GM23338 (cell line): ENCODE measurements around the gene CIDEA. TPM values are rescaled to one million over a fixed set of nuclear protein-coding genes. Genes with fewer than 3 reads are reported as not detected.

Source experiments
- ATAC-seq: fragments of 200-7000 bp; cut with Tn5 transposase; 3 replicates; pipeline ENCODE4 v1.9.1; 2020
- DNase-seq: peaks from one replicate; pipeline ENCODE4 v3.0.0-alpha.2; 2015; ENCODE audit warnings: low spot score
- H2AFZ ChIP-seq: fragments of 200-600 bp; sonication (generic); 2 replicates; pipeline ENCODE4 v1.8.0; 2016; ENCODE audit warnings: antibody characterized with exemption, mild to moderate bottlenecking, moderate library complexity
- H3F3A ChIP-seq: fragments of 200-600 bp; sonication (generic); replicated peaks from 2 replicates; pipeline ENCODE4 v1.8.0; 2017; ENCODE audit warnings: antibody characterized with exemption, mixed run types, low read depth
- H3K27ac ChIP-seq: fragments of 200-600 bp; sonication (generic); 2 replicates; pipeline ENCODE4 v1.6.1; 2016; ENCODE audit warnings: low read depth
- H3K27me3 ChIP-seq: fragments of 200-600 bp; sonication (generic); 2 replicates; pipeline ENCODE4 v1.8.0; 2016; ENCODE audit warnings: mild to moderate bottlenecking, mixed run types, moderate library complexity; ENCODE audit not compliant: insufficient read depth
- H3K36me3 ChIP-seq: fragments of 200-600 bp; sonication (generic); 2 replicates; pipeline ENCODE4 v1.8.0; 2016; ENCODE audit warnings: mild to moderate bottlenecking; ENCODE audit not compliant: insufficient read depth
- H3K4me1 ChIP-seq: fragments of 200-600 bp; sonication (generic); 2 replicates; pipeline ENCODE4 v1.8.0; 2016; ENCODE audit warnings: mild to moderate bottlenecking, moderate library complexity; ENCODE audit not compliant: insufficient read depth
- H3K4me2 ChIP-seq: fragments of 200-600 bp; sonication (generic); 2 replicates; pipeline ENCODE4 v1.7.1; 2017; ENCODE audit warnings: mixed run types
- H3K4me3 ChIP-seq: fragments of 200-600 bp; sonication (generic); 2 replicates; pipeline ENCODE4 v1.6.1; 2016; ENCODE audit warnings: mixed run types
- H3K79me2 ChIP-seq: fragments of 200-600 bp; sonication (generic); replicated peaks from 2 replicates; pipeline ENCODE4 v1.8.0; 2017; ENCODE audit warnings: mild to moderate bottlenecking; ENCODE audit not compliant: insufficient read depth
- H3K9me2 ChIP-seq: fragments of 200-600 bp; sonication (generic); 2 replicates; pipeline ENCODE4 v1.8.0; 2017; ENCODE audit not compliant: insufficient read depth
- H4K20me1 ChIP-seq: fragments of 200-600 bp; sonication (generic); replicated peaks from 2 replicates; pipeline ENCODE4 v1.8.0; 2017; ENCODE audit warnings: mild to moderate bottlenecking; ENCODE audit not compliant: insufficient read depth
- H3K27ac Mint-ChIP-seq: 2 replicates; pipeline ENCODE4 v1.8.0; 2020; ENCODE audit warnings: inconsistent platforms, mild to moderate bottlenecking, moderate library complexity, mixed read lengths
- H3K27me3 Mint-ChIP-seq: 3 replicates; pipeline ENCODE4 v1.8.0; 2022; ENCODE audit warnings: low read depth, mild to moderate bottlenecking, moderate library complexity, mixed read lengths, inconsistent platforms; ENCODE audit not compliant: insufficient read depth, poor library complexity
- H3K36me3 Mint-ChIP-seq: 3 replicates; pipeline ENCODE4 v1.8.0; 2021; ENCODE audit warnings: low read depth, mild to moderate bottlenecking, inconsistent platforms, moderate library complexity, mixed read lengths
- H3K4me1 Mint-ChIP-seq: 3 replicates; pipeline ENCODE4 v1.8.0; 2020; ENCODE audit warnings: mild to moderate bottlenecking, inconsistent platforms, mixed read lengths
- H3K4me3 Mint-ChIP-seq: 3 replicates; pipeline ENCODE4 v1.8.0; 2021; ENCODE audit warnings: moderate library complexity, mild to moderate bottlenecking, inconsistent platforms, mixed read lengths
- H3K9me3 Mint-ChIP-seq: 3 replicates; pipeline ENCODE4 v1.8.0; 2020; ENCODE audit warnings: moderate library complexity, mild to moderate bottlenecking, inconsistent platforms, mixed read lengths
- CREB1 ChIP-seq: fragments of 250-450 bp; sonication (Bioruptor Pico); IDR thresholded peaks from 2 replicates; pipeline ENCODE4 v1.5.0; 2020; ENCODE audit warnings: low read depth, mild to moderate bottlenecking, moderate library complexity
- CTCF ChIP-seq, 2 experiments: fragments of 200-600 bp in 1 of 2; sonication (generic) in 1 of 2; conservative IDR thresholded peaks; 2 replicates each; pipeline versions ENCODE4 v1.5.1 to v1.6.1; 2016 to 2017; ENCODE audit warnings: antibody characterized with exemption in 2 of 2, low read depth in 2 of 2, mild to moderate bottlenecking in 2 of 2, moderate library complexity in 1 of 2
- ETS1 ChIP-seq: IDR thresholded peaks from 2 replicates; pipeline ENCODE4 v1.6.1; 2016; ENCODE audit warnings: antibody characterized with exemption
- EZH2 ChIP-seq: fragments of 200-600 bp; sonication (generic); IDR thresholded peaks from one replicate; pipeline ENCODE4 v1.8.0; 2017; ENCODE audit warnings: antibody characterized with exemption, mild to moderate bottlenecking, low read depth; ENCODE audit not compliant: unreplicated experiment
- EZH2phosphoT487 ChIP-seq: fragments of 200-600 bp; sonication (generic); IDR thresholded peaks from one replicate; pipeline ENCODE4 v1.8.1; 2018; ENCODE audit warnings: antibody characterized with exemption; ENCODE audit not compliant: unreplicated experiment
- JUNB ChIP-seq: IDR thresholded peaks from one replicate; pipeline ENCODE4 v1.6.1; 2016; ENCODE audit warnings: antibody characterized with exemption; ENCODE audit not compliant: unreplicated experiment
- NANOG ChIP-seq: IDR thresholded peaks from 2 replicates; pipeline ENCODE4 v1.6.1; 2016; ENCODE audit warnings: antibody characterized with exemption, borderline replicate concordance
- POLR2AphosphoS5 ChIP-seq: IDR thresholded peaks from 2 replicates; pipeline ENCODE4 v1.6.1; 2016; ENCODE audit warnings: antibody characterized with exemption, low read depth
- REST ChIP-seq: IDR thresholded peaks from one replicate; pipeline ENCODE4 v1.6.1; 2018; ENCODE audit warnings: antibody characterized with exemption; ENCODE audit not compliant: unreplicated experiment
- STAT1 ChIP-seq: IDR thresholded peaks from one replicate; pipeline ENCODE4 v1.6.1; 2016; ENCODE audit warnings: antibody characterized with exemption; ENCODE audit not compliant: unreplicated experiment
- ZNF114 ChIP-seq: fragments of 250-450 bp; sonication (Bioruptor Pico); IDR thresholded peaks from 2 replicates; pipeline ENCODE4 v1.5.0; 2020; ENCODE audit warnings: mild to moderate bottlenecking, moderate library complexity
- ZNF331 ChIP-seq: fragments of 250-450 bp; sonication (Bioruptor Pico); IDR thresholded peaks from 2 replicates; pipeline ENCODE4 v1.5.0; 2020; ENCODE audit warnings: low read depth, mild to moderate bottlenecking, moderate library complexity
- polyA plus RNA-seq: library from polyadenylated mRNA; unstranded; fragments of >200 nt; fragmentation: Nextera tagmentation; extraction: Ambion mirVana; gene quantifications from 2 replicates; pipeline ENCODE4 v1.2.1, GENCODE V29; 2016
- total RNA-seq: library from RNA; depleted of rRNA; stranded (reverse); fragments of >200 nt; shearing (Covaris generic); gene quantifications from 2 replicates; pipeline ENCODE4 v1.2.3, GENCODE V29; 2014

CIDEA gene
- total and polyA plus RNA-seq, 2 experiments from 2014 or later = 0.45 TPM; not detected in 1

- H3K36me3 ChIP-seq = no peaks in the 10 kb centered on the region
- no peaks in the 10 kb centered on the region for H3K4me1 ChIP-seq
- H3K4me3 Mint-ChIP-seq = no peak overlapping the region
- no peaks in the 10 kb centered on the region for H3K79me2 ChIP-seq
- no peak overlapping the region for H3K4me3 ChIP-seq
- peaks cover 2% of the 10 kb centered on the region; the same call in 1 of the 3 replicates for H3K36me3 Mint-ChIP-seq
- H3F3A ChIP-seq = no peaks in the 10 kb centered on the region
- H3K27ac Mint-ChIP-seq = no peak overlapping the region
- H4K20me1 ChIP-seq = no peaks in the 10 kb centered on the region
- no peak overlapping the region for H2AFZ ChIP-seq
- no peaks in the 10 kb centered on the region for H3K9me2 ChIP-seq
- no peak for TF ChIP-seq ZNF331 (CRISPR knock-in tag)
- no peak for TF ChIP-seq ETS1
- TF ChIP-seq CREB1 (CRISPR knock-in tag) = no peak
- H3K4me1 Mint-ChIP-seq = no peaks in the 10 kb centered on the region; the same call in 2 of the 3 replicates
- H3K27me3 ChIP-seq = no peaks in the 10 kb centered on the region
- DNase-seq (no peak), ATAC-seq (no peak)
- H3K4me2 ChIP-seq = no peak overlapping the region
- H3K27me3 Mint-ChIP-seq = peaks cover 17% of the 10 kb centered on the region
- H3K27ac ChIP-seq = no peak overlapping the region
- peaks cover 9% of the 10 kb centered on the region for H3K9me3 Mint-ChIP-seq
Measured at GRCh38 chr18:12231986-12232385, 22.2 kb upstream of the CIDEA start.

- H3K9me2 ChIP-seq = no peaks in the 10 kb centered on the region
- Mint-ChIP-seq H3K4me1 (peaks cover 3% of the 10 kb centered on the region; the same call in 1 of the 3 replicates), H3K36me3 (peaks cover 2% of the 10 kb centered on the region; the same call in 1 of the 3 replicates), H3K9me3 (peaks cover 9% of the 10 kb centered on the region), H3K4me3 (no peak overlapping the region), H3K27me3 (peaks cover 17% of the 10 kb centered on the region), H3K27ac (no peak overlapping the region)
- ATAC-seq (no peak), DNase-seq (no peak)
- H3K79me2 ChIP-seq = no peaks in the 10 kb centered on the region
- no peaks in the 10 kb centered on the region for H4K20me1 ChIP-seq
- H3K4me3 ChIP-seq = no peak overlapping the region
- no peaks in the 10 kb centered on the region for H3K36me3 ChIP-seq
- H2AFZ ChIP-seq = no peak overlapping the region
- H3K27me3 ChIP-seq = no peaks in the 10 kb centered on the region
- H3K27ac ChIP-seq = no peak overlapping the region
- no peaks in the 10 kb centered on the region for H3F3A ChIP-seq
- H3K4me2 ChIP-seq = no peak overlapping the region
- H3K4me1 ChIP-seq = no peaks in the 10 kb centered on the region
- TF ChIP-seq ETS1 (no peak), JUNB (no peak), NANOG (no peak), EZH2phosphoT487 (no peak), ZNF114 (CRISPR knock-in tag) (no peak), CTCF (conservative IDR thresholded peaks at IDR 0.05; ENCODE audit: low read depth in 2 of 2) (no peak), CREB1 (CRISPR knock-in tag) (no peak), ZNF331 (CRISPR knock-in tag) (no peak), EZH2 (no peak), POLR2AphosphoS5 (no peak), REST (no peak), STAT1 (no peak)
Measured at GRCh38 chr18:12233378-12233777, 20.8 kb upstream of the CIDEA start.
